Upper lobe of right lung (tissue), 1 donor: ENCODE measurements around the gene SLFNL1. TPM values are rescaled to one million over a fixed set of nuclear protein-coding genes. Genes with fewer than 3 reads are reported as not detected.

Source experiments
- ATAC-seq: fragments of 200-7000 bp; cut with Tn5 transposase; one replicate; pipeline ENCODE4 v1.9.1; 2020; ENCODE audit warnings: mild to moderate bottlenecking, moderate library complexity
- DNase-seq: peaks from one replicate; pipeline ENCODE4 v3.0.0-alpha.2; 2020
- H3K27ac ChIP-seq: fragments of 200-600 bp; one replicate; pipeline ENCODE4 v1.8.0; 2022
- H3K27me3 ChIP-seq: fragments of 200-600 bp; one replicate; pipeline ENCODE4 v1.8.0; 2022; ENCODE audit warnings: mild to moderate bottlenecking
- H3K36me3 ChIP-seq: fragments of 200-600 bp; one replicate; pipeline ENCODE4 v1.8.0; 2022
- H3K4me1 ChIP-seq: fragments of 200-600 bp; one replicate; pipeline ENCODE4 v1.8.0; 2022
- H3K4me3 ChIP-seq: fragments of 200-600 bp; one replicate; pipeline ENCODE4 v1.8.0; 2022; ENCODE audit warnings: mild to moderate bottlenecking
- H3K9me3 ChIP-seq: fragments of 200-600 bp; one replicate; pipeline ENCODE4 v1.8.0; 2022
- CTCF ChIP-seq: fragments of 200-600 bp; IDR thresholded peaks from one replicate; pipeline ENCODE4 v1.8.0; 2022; ENCODE audit warnings: antibody characterized with exemption
- intact Hi-C: fragments of 100-400 bp; cut with DNase I; formaldehyde crosslinking; loops from one replicate; pipeline ENCODE4 v1.11.0; 2022
- total RNA-seq: library from RNA; stranded (reverse); fragmentation: NEBNext Ultra II Directional; extraction: Animal tissue kit (Norgen Biotek cat#: 25700); gene quantifications from one replicate; pipeline ENCODE4 v1.2.1, GENCODE V29; 2021
- donor health status: DM: no; HTN: yes; CAD: no; lungs with severe emphysema.

The SLFNL1 gene
- total RNA-seq, 1 donor from 2014 or later = 2.8 TPM

GRCh38 chr1:41006942-41007865, 14.3 kb downstream of the SLFNL1 start:
- ATAC-seq = no peak

GRCh38 chr1:41005876-41006275, 15.6 kb downstream of the SLFNL1 start:
- intact Hi-C loops = no loop called here
- no peaks in the 10 kb centered on the region for H3K9me3 ChIP-seq
- H3K4me3 ChIP-seq = no peak overlapping the region
- no peak for TF ChIP-seq CTCF
- H3K27ac ChIP-seq = no peak overlapping the region
- DNase-seq (no peak), ATAC-seq (no peak)
- no peaks in the 10 kb centered on the region for H3K27me3 ChIP-seq
- H3K36me3 ChIP-seq = peaks cover 77% of the 10 kb centered on the region
- peaks cover 16% of the 10 kb centered on the region for H3K4me1 ChIP-seq

More at GRCh38 chr1:41006942-41007865, 14.3 kb downstream of the SLFNL1 start:
- Histone ChIP-seq H3K27me3 (no peaks in the 10 kb centered on the region), H3K4me1 (peaks cover 16% of the 10 kb centered on the region), H3K4me3 (no peak overlapping the region), H3K27ac (no peak overlapping the region), H3K36me3 (peaks cover 80% of the 10 kb centered on the region), H3K9me3 (no peaks in the 10 kb centered on the region)
- no peak for DNase-seq
- intact Hi-C loops = no loop called here
- TF ChIP-seq CTCF = no peak

- intact Hi-C loops = no loop called here
- no peaks in the 10 kb centered on the region for H3K9me3 ChIP-seq
- no peaks in the 10 kb centered on the region for H3K27me3 ChIP-seq
- peak; percentile 52 for TF ChIP-seq CTCF
- peak; percentile 97 for ATAC-seq
- H3K27ac ChIP-seq = no peak overlapping the region
- H3K36me3 ChIP-seq = peaks cover 74% of the 10 kb centered on the region
- peak; percentile 88 for DNase-seq
- no peak overlapping the region for H3K4me3 ChIP-seq
- peaks cover 16% of the 10 kb centered on the region for H3K4me1 ChIP-seq
Observed at GRCh38 chr1:41003640-41004220, 17.8 kb downstream of the SLFNL1 start.

GRCh38 chr1:41003127-41003639, 18.3 kb downstream of the SLFNL1 start:
- Histone ChIP-seq H3K4me1 (peaks cover 16% of the 10 kb centered on the region), H3K27me3 (no peaks in the 10 kb centered on the region), H3K9me3 (no peaks in the 10 kb centered on the region), H3K27ac (no peak overlapping the region), H3K36me3 (peaks cover 74% of the 10 kb centered on the region), H3K4me3 (no peak overlapping the region)
- intact Hi-C loops = no loop called here
- no peak for TF ChIP-seq CTCF
- DNase-seq (no peak), ATAC-seq (no peak)

- no peak overlapping the region for H3K27ac ChIP-seq
- TF ChIP-seq CTCF = no peak
- no peak overlapping the region for H3K4me3 ChIP-seq
- H3K27me3 ChIP-seq = no peaks in the 10 kb centered on the region
- no peak for DNase-seq
- ATAC-seq = no peak
- H3K9me3 ChIP-seq = no peaks in the 10 kb centered on the region
- intact Hi-C loops = no loop called here
- H3K36me3 ChIP-seq = peaks cover 91% of the 10 kb centered on the region
- peaks cover 12% of the 10 kb centered on the region for H3K4me1 ChIP-seq
Observed at GRCh38 chr1:40998668-40999067, 22.9 kb downstream of the SLFNL1 start.
